Left hindlimb (tissue), 1 donor: ENCODE data around the gene WDR4.
"Not testable (repeated sequence)": the region's sequence is repeated elsewhere in the genome, so short reads cannot be mapped to it uniquely, and the experiment has no call there.

ENCODE experiments used
- DNase-seq: peaks from one replicate; pipeline ENCODE4 v3.0.0-alpha.2; 2018

The WDR4 gene

GRCh38 chr21:42809577-42810475 is 69.5 kb downstream of the WDR4 start:
- no peak for DNase-seq

- no peak for DNase-seq
Observed at GRCh38 chr21:42809171-42809570, 70.2 kb downstream of the WDR4 start.

GRCh38 chr21:42807938-42808613 is 71.3 kb downstream of the WDR4 start:
- no peak for DNase-seq

- not testable (repeated sequence) for DNase-seq
Observed at GRCh38 chr21:42807293-42807895, 71.9 kb downstream of the WDR4 start.

GRCh38 chr21:42806509-42807140 is 72.7 kb downstream of the WDR4 start:
- DNase-seq, result no peak

GRCh38 chr21:42801616-42802015 is 77.7 kb downstream of the WDR4 start:
- DNase-seq, result not testable (repeated sequence)

- no peak for DNase-seq
Observed at GRCh38 chr21:42799948-42800347, 79.4 kb downstream of the WDR4 start.

- DNase-seq, result no peak
Observed at GRCh38 chr21:42799516-42799915, 79.8 kb downstream of the WDR4 start.
